Glutamatergic neuron (in vitro differentiated cells): ENCODE results near the gene ETV6. TPM values are rescaled to one million over a fixed set of nuclear protein-coding genes. Genes with fewer than 3 reads are reported as not detected.

ENCODE experiments used
- DNase-seq: peaks from one replicate; pipeline ENCODE4 v3.0.0; 2022
- H3K27ac Mint-ChIP-seq: one replicate; pipeline ENCODE4 v1.8.0; 2020; ENCODE audit warnings: mild to moderate bottlenecking, mixed read lengths, inconsistent platforms; ENCODE audit not compliant: unreplicated experiment
- H3K27me3 Mint-ChIP-seq: one replicate; pipeline ENCODE4 v1.8.0; 2020; ENCODE audit warnings: mild to moderate bottlenecking, moderate library complexity, mixed read lengths, inconsistent platforms; ENCODE audit not compliant: unreplicated experiment
- H3K36me3 Mint-ChIP-seq: one replicate; pipeline ENCODE4 v1.8.0; 2020; ENCODE audit warnings: mild to moderate bottlenecking, mixed read lengths, inconsistent platforms; ENCODE audit not compliant: unreplicated experiment
- H3K4me1 Mint-ChIP-seq: one replicate; pipeline ENCODE4 v1.8.0; 2020; ENCODE audit warnings: mild to moderate bottlenecking, low read depth, mixed read lengths, inconsistent platforms; ENCODE audit not compliant: unreplicated experiment
- H3K4me3 Mint-ChIP-seq: one replicate; pipeline ENCODE4 v1.8.0; 2020; ENCODE audit warnings: mild to moderate bottlenecking, mixed read lengths, inconsistent platforms; ENCODE audit not compliant: unreplicated experiment
- H3K9me3 Mint-ChIP-seq: one replicate; pipeline ENCODE4 v1.8.0; 2020; ENCODE audit warnings: mild to moderate bottlenecking, moderate library complexity, mixed read lengths, inconsistent platforms; ENCODE audit not compliant: unreplicated experiment
- CTCF ChIP-seq: fragments of 200-600 bp; sonication (generic); IDR thresholded peaks from one replicate; pipeline ENCODE4 v1.5.0; 2021; ENCODE audit not compliant: partially characterized antibody, unreplicated experiment
- total RNA-seq: library from RNA; stranded (reverse); fragmentation: NEBNext Ultra II Directional; extraction: Animal tissue kit (Norgen Biotek cat#: 25700); gene quantifications from one replicate; pipeline ENCODE4 v1.2.1, GENCODE V29; 2021; ENCODE audit not compliant: unreplicated experiment

Gene ETV6
- total RNA-seq, 1 donor from 2014 or later: 10.1 TPM

- Mint-ChIP-seq H3K4me1 (no peaks in the 10 kb centered on the region), H3K9me3 (peaks cover 2% of the 10 kb centered on the region), H3K4me3 (no peak overlapping the region), H3K27me3 (no peaks in the 10 kb centered on the region), H3K27ac (no peak overlapping the region), H3K36me3 (no peaks in the 10 kb centered on the region)
- DNase-seq: no peak
- TF ChIP-seq CTCF: no peak
Measured at GRCh38 chr12:11795913-11796459, 146.5 kb downstream of the ETV6 start.

GRCh38 chr12:11797317-11797913 is 147.9 kb downstream of the ETV6 start:
- no peak for TF ChIP-seq CTCF
- no peak overlapping the region for H3K27ac Mint-ChIP-seq
- peaks cover 2% of the 10 kb centered on the region for H3K9me3 Mint-ChIP-seq
- no peaks in the 10 kb centered on the region for H3K27me3 Mint-ChIP-seq
- no peaks in the 10 kb centered on the region for H3K4me1 Mint-ChIP-seq
- no peak for DNase-seq
- no peaks in the 10 kb centered on the region for H3K36me3 Mint-ChIP-seq
- no peak overlapping the region for H3K4me3 Mint-ChIP-seq

- H3K4me3 Mint-ChIP-seq: no peak overlapping the region
- H3K9me3 Mint-ChIP-seq: peaks cover 2% of the 10 kb centered on the region
- TF ChIP-seq CTCF: no peak
- H3K27ac Mint-ChIP-seq: no peak overlapping the region
- DNase-seq: no peak
- no peaks in the 10 kb centered on the region for H3K4me1 Mint-ChIP-seq
- no peaks in the 10 kb centered on the region for H3K27me3 Mint-ChIP-seq
- H3K36me3 Mint-ChIP-seq: no peaks in the 10 kb centered on the region
Measured at GRCh38 chr12:11798006-11798708, 148.7 kb downstream of the ETV6 start.

GRCh38 chr12:11798856-11799501 is 149.5 kb downstream of the ETV6 start:
- Mint-ChIP-seq H3K4me3 (no peak overlapping the region), H3K27me3 (no peaks in the 10 kb centered on the region), H3K4me1 (no peaks in the 10 kb centered on the region), H3K36me3 (no peaks in the 10 kb centered on the region), H3K27ac (no peak overlapping the region), H3K9me3 (peaks cover 2% of the 10 kb centered on the region)
- TF ChIP-seq CTCF: no peak
- DNase-seq: no peak

GRCh38 chr12:11799502-11799873 is 150.0 kb downstream of the ETV6 start:
- no peak overlapping the region for H3K27ac Mint-ChIP-seq

More at GRCh38 chr12:11799502-11799873, 150.0 kb downstream of the ETV6 start:
- Mint-ChIP-seq H3K36me3 (no peaks in the 10 kb centered on the region), H3K9me3 (peaks cover 5% of the 10 kb centered on the region), H3K27me3 (no peaks in the 10 kb centered on the region), H3K4me1 (no peaks in the 10 kb centered on the region), H3K4me3 (no peak overlapping the region)
- no peak for TF ChIP-seq CTCF
- DNase-seq: no peak
